Ovary (tissue), 9 donors: Measurements from ENCODE around the gene DDB1. TPM values are rescaled to one million over a fixed set of nuclear protein-coding genes. Genes with fewer than 3 reads are reported as not detected.

Experiments used
- DNase-seq, 5 donors: peaks; one replicate each; pipeline ENCODE4 v3.0.0-alpha.2; 2019 to 2020
- H3K27ac ChIP-seq, 2 donors: fragments of 200-600 bp; one replicate each; pipeline versions ENCODE4 v1.5.1 to v1.8.0; 2019 to 2022
- H3K27me3 ChIP-seq: fragments of 200-600 bp; one replicate; pipeline ENCODE4 v1.8.0; 2022
- H3K36me3 ChIP-seq: fragments of 200-600 bp; sonication (generic); one replicate; pipeline ENCODE4 v1.5.1; 2019
- H3K4me1 ChIP-seq: one replicate; pipeline ENCODE4 v1.8.1; 2013; ENCODE audit warnings: mild to moderate bottlenecking, moderate library complexity; ENCODE audit not compliant: insufficient read depth
- H3K4me3 ChIP-seq: fragments of 200-600 bp; sonication (generic); one replicate; pipeline ENCODE4 v1.5.1; 2017
- H3K9me3 ChIP-seq, 2 donors: fragments of 200-600 bp in 1 of 2; sonication (generic) in 1 of 2; one replicate each; pipeline versions ENCODE4 v1.5.1 to v1.8.1; 2013 to 2019; ENCODE audit warnings: mild to moderate bottlenecking in 1 of 2, moderate library complexity in 1 of 2
- EP300 ChIP-seq: sonication (generic); formaldehyde crosslinking; IDR thresholded peaks from one replicate; pipeline ENCODE4 v1.6.1; 2017; ENCODE audit warnings: antibody characterized with exemption
- POLR2A ChIP-seq: fragments of 450-650 bp; IDR thresholded peaks from one replicate; pipeline ENCODE4 v1.6.1; 2017; ENCODE audit warnings: antibody characterized with exemption, mild to moderate bottlenecking, moderate library complexity
- WGBS, 3 donors: extraction: QIAGEN DNeasy Blood & Tissue Kit in 1 of 3; methylation state at CpG; one replicate each; pipeline versions ENCODE4 v1.1.5 to v1.1.7; 2013 to 2017; 5-methylcytosine and 5-hydroxymethylcytosine counted together
- intact Hi-C, 4 donors: fragments of 100-400 bp; cut with DNase I; formaldehyde crosslinking; loops; one replicate each; pipeline versions ENCODE4 v1.11.0 to v1.15.1; 2022 to 2023
- polyA plus RNA-seq, 2 donors: library from polyadenylated mRNA; stranded (reverse); fragments of 200-250 nt in 1 of 2; fragments of 350-450 nt in 1 of 2; fragmentation: Illumina TruSeq in 1 of 2; extraction: RNeasy Lipid Tissue Mini Kit (QIAGEN cat#74804) in 1 of 2; gene quantifications; one replicate each; pipeline ENCODE4 v1.2.3, GENCODE V29; 2013 to 2014
- total RNA-seq, 7 donors: library from RNA; depleted of rRNA in 2 of 7; stranded (reverse); fragments of >200 nt in 2 of 7; fragmentation: NEBNext Ultra II Directional in 3 of 7; extraction: Animal tissue kit (Norgen Biotek cat#: 25700) in 3 of 7; gene quantifications; one replicate each; pipeline versions ENCODE4 v1.1.0 to v1.2.4, GENCODE V29; 2016 to 2023
- TF ChIP-seq, protein P1 (sequence below), 3 donors: fragments of 450-650 bp in 2 of 3; fragments of 200-600 bp in 1 of 3; IDR thresholded peaks; one replicate each; pipeline versions ENCODE4 v1.5.1 to v1.8.0; 2016 to 2022; ENCODE audit warnings: antibody characterized with exemption in 3 of 3, mild to moderate bottlenecking in 1 of 3
- donor health status: DM: no; HTN: no; CAD: no; lungs with moderate emphysema.
- donor health status: DM: no; HTN: no; CAD: no.
- donor health status: Bipolar disorder and iron deficiency.
- donor health status: DM: yes; HTN: yes; CAD: no.
- donor health status: DM: no; HTN: no; CAD: no.
- donor health status: DM: yes; HTN: yes; CAD: no.

DDB1 gene
- total and polyA plus RNA-seq, 9 donors = 117 to 270 (median 217) TPM

- Histone ChIP-seq H3K27me3 (no peaks in the 10 kb centered on the region), H3K4me3 (no peak overlapping the region), H3K36me3 (no peaks in the 10 kb centered on the region), H3K9me3 (no peaks in the 10 kb centered on the region), H3K27ac (peak overlapping the region; percentile 55 to 77), H3K4me1 (peaks cover 15% of the 10 kb centered on the region)
- DNase-seq = peak in 3 of 5 donors; percentile 55 to 65 (median 59)
- TF ChIP-seq, protein P1, sequence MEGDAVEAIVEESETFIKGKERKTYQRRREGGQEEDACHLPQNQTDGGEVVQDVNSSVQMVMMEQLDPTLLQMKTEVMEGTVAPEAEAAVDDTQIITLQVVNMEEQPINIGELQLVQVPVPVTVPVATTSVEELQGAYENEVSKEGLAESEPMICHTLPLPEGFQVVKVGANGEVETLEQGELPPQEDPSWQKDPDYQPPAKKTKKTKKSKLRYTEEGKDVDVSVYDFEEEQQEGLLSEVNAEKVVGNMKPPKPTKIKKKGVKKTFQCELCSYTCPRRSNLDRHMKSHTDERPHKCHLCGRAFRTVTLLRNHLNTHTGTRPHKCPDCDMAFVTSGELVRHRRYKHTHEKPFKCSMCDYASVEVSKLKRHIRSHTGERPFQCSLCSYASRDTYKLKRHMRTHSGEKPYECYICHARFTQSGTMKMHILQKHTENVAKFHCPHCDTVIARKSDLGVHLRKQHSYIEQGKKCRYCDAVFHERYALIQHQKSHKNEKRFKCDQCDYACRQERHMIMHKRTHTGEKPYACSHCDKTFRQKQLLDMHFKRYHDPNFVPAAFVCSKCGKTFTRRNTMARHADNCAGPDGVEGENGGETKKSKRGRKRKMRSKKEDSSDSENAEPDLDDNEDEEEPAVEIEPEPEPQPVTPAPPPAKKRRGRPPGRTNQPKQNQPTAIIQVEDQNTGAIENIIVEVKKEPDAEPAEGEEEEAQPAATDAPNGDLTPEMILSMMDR (IDR thresholded peaks at IDR 0.05) = no peak
- no peak for TF ChIP-seq EP300
- 5 to 40% (median 17%) methylated on average over 4 of the region's 4 CpGs for WGBS, 3 donors
- intact Hi-C loops = no loop called here
Observed at GRCh38 chr11:61345170-61345610, 12.3 kb upstream of the DDB1 start.

DNA sequence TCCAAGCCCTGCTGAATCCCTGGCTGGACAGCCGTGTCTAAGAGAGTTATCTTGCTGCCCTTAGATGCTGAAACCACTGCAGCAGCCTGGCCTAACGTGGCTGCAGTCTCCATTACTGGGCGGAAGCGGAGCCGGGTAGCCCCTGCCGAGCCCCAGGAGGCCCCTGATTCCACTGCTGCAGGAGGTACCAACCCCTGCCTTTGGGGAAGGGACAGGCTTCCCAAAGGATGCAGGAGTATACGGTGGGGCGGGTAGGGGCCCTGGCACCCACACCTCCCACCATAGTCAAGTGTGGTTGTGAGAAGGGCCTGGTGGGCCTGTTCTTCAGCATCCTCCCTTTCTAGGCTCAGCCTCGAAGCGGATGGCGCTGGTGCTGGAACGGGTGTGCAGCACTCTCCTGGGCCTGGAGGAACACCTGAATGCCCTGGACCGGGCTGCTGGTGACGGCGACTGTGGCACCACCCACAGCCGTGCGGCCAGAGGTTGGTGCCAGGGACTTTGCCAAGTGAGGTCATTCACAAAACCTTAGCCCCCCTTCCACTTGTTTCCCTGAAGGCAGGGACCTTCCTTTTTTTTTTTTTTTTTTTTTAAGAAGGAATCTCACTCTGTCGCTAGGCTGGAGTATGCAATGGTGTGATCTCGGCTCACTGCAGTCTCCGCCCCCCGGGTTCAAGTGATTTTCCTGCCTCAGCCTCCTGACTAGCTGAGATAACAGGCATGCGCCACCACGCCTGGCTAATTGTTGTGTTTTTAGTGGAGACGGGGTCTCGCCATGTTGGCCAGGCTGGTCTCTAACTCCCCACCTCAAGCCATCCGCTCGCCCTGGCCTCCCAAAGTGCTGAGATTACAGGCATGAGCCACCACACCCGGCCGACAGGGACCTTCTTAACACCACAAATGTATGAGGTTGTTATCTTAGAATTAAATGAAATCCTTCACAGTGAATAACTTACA is 11.2 kb upstream of the DDB1 start:
- Histone ChIP-seq H3K9me3 (no peaks in the 10 kb centered on the region), H3K4me3 (no peak overlapping the region), H3K36me3 (no peaks in the 10 kb centered on the region), H3K4me1 (peaks cover 15% of the 10 kb centered on the region), H3K27ac (peak overlapping the region in 1 of 2 donors; percentile 77), H3K27me3 (no peaks in the 10 kb centered on the region)
- TF ChIP-seq EP300 = no peak
- TF ChIP-seq, protein P1 (IDR thresholded peaks at IDR 0.05) = no peak
- no peak for TF ChIP-seq POLR2A
- whole genome bisulfite sequencing, 3 donors = 91 to 94% (median 92%) methylated on average over 29 of the region's 29 CpGs
- intact Hi-C loops = no loop called here
- DNase-seq = peak in 1 of 5 donors; percentile 36

DNA sequence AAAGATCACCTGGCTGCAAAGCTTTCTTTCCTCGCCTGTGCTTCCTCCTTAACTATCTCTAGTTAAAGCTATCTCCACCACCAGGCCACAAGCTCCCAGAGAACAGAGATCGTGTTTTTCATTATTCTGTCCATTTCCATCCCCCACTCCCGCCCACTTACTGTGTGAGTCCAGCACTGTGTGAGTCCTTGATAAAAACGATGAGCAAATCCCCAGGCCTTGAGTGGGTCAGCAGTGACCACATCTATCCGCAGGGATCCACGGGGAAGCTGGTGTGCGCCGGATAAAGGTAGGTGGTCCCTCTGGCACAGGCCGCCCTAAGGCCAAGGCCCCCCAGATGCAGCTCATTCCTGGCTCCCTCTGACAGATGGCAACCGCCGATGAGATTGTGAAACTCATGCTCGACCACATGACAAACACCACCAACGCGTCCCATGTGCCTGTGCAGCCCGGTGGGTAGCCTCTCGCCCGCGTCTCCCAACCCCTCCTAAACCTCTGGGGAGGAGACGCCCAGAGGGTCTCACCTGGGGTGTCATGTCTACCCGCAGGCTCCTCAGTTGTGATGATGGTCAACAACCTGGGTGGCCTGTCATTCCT is 9.4 kb upstream of the DDB1 start:
- DNase-seq = peak in 1 of 5 donors; percentile 33
- TF ChIP-seq, protein P1 (IDR thresholded peaks at IDR 0.05) = no peak
- TF ChIP-seq POLR2A (no peak), EP300 (no peak)
- Histone ChIP-seq H3K27ac (no peak overlapping the region), H3K9me3 (no peaks in the 10 kb centered on the region), H3K27me3 (no peaks in the 10 kb centered on the region), H3K4me1 (peaks cover 15% of the 10 kb centered on the region), H3K4me3 (no peak overlapping the region), H3K36me3 (no peaks in the 10 kb centered on the region)
- WGBS, 3 donors = 62 to 76% (median 66%) methylated on average over 20 of the region's 20 CpGs
- intact Hi-C loops = no loop called here

DNA sequence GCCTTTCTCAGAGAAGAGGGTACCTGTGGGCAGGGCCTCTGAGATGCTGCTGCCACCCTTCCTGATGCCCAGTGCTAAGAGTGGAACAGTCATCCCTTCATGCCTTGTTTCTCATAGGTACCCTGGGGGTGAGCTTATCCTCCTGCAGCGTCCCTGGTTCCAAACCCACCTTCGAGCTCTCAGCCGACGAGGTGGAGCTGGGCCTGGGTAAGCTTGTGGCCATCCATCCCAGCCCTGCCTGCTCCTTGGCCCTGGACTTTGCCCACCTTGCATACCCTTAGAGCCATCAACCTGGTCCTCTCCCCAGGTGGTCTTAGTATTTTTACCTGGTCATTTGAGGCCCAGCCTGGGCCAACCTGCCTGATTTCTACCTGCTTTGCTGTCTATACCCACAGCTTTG is 8.8 kb upstream of the DDB1 start:
- TF ChIP-seq POLR2A (no peak), EP300 (no peak)
- TF ChIP-seq, protein P1 (IDR thresholded peaks at IDR 0.05) = no peak
- Histone ChIP-seq H3K27me3 (no peaks in the 10 kb centered on the region), H3K4me1 (peaks cover 17% of the 10 kb centered on the region), H3K4me3 (no peak overlapping the region), H3K27ac (no peak overlapping the region), H3K9me3 (no peaks in the 10 kb centered on the region), H3K36me3 (no peaks in the 10 kb centered on the region)
- DNase-seq = peak in 1 of 5 donors; percentile 21
- intact Hi-C loops = no loop called here
- WGBS, 3 donors = 92 to 95% (median 94%) methylated on average over 4 of the region's 4 CpGs
